ENCODE results near the gene AP2M1. TPM values are rescaled to one million over a fixed set of nuclear protein-coding genes. Genes with fewer than 3 reads are reported as not detected.

Gene AP2M1
- polyA plus RNA-seq, 1 donor (not counting 4 experiments of a cell fraction or from before 2014, with no cell fraction given) = 431 TPM

DNA sequence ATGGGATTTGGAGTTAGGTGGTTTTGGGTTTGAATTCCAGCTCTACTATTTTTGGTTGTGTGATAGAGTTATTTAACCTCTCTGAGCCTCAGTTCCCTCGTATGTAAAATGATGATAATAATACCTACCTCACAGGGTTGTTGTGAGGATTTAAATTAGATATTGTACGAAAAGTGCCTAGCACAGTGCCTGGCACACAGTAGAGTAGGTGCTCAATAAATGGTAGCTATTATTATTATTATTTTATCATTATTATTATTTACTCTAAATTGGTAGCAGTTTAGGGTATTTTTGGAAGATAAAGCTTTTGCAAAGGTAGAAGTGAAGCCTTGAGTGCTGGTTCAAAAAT, 1.3 kb upstream of the AP2M1 start:
- TF ChIP-seq EZH2 (IDR thresholded peaks at IDR 0.05; ENCODE audit: low read length) = no peak
- TF ChIP-seq, protein P1, sequence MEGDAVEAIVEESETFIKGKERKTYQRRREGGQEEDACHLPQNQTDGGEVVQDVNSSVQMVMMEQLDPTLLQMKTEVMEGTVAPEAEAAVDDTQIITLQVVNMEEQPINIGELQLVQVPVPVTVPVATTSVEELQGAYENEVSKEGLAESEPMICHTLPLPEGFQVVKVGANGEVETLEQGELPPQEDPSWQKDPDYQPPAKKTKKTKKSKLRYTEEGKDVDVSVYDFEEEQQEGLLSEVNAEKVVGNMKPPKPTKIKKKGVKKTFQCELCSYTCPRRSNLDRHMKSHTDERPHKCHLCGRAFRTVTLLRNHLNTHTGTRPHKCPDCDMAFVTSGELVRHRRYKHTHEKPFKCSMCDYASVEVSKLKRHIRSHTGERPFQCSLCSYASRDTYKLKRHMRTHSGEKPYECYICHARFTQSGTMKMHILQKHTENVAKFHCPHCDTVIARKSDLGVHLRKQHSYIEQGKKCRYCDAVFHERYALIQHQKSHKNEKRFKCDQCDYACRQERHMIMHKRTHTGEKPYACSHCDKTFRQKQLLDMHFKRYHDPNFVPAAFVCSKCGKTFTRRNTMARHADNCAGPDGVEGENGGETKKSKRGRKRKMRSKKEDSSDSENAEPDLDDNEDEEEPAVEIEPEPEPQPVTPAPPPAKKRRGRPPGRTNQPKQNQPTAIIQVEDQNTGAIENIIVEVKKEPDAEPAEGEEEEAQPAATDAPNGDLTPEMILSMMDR (optimal IDR thresholded peaks at IDR 0.05 in 1 of 3, IDR thresholded peaks at IDR 0.05 in 1 of 3, conservative IDR thresholded peaks at IDR 0.05 in 1 of 3; ENCODE audit: extremely low read depth in 1 of 3, insufficient read depth in 2 of 3, low read length in 3 of 3) = no peak
- dilution Hi-C loops (cut with MboI; ENCODE audit: extremely low pct_ligation_motif_present, low sequenced_read_pairs) = no loop called here
- H3K4me2 ChIP-seq (ENCODE audit: control insufficient read depth, extremely low read depth, insufficient read depth, low read depth, low read length) = no peak overlapping the region
- H3K4me1 ChIP-seq (ENCODE audit: control insufficient read depth, extremely low read depth, insufficient read depth, low read length) = peaks cover 33% of the 10 kb centered on the region
- H3K9me3 ChIP-seq (ENCODE audit: control insufficient read depth, low read depth, low read length) = no peaks in the 10 kb centered on the region
- H3K4me3 ChIP-seq (ENCODE audit: control insufficient read depth in 2 of 3, extremely low read depth in 1 of 3, insufficient read depth in 2 of 3, low read depth in 1 of 3, low read length in 3 of 3) = no peak overlapping the region
- peaks cover 36% of the 10 kb centered on the region for H3K79me2 ChIP-seq (ENCODE audit: control insufficient read depth, insufficient read depth, low read length)
- H3K9me1 ChIP-seq (ENCODE audit: control insufficient read depth, extremely low read depth, insufficient read depth, low read length) = no peaks in the 10 kb centered on the region
- no peak overlapping the region for H2AFZ ChIP-seq (ENCODE audit: control insufficient read depth, low read length)
- FAIRE-seq = no peak
- peaks cover 25 to 34% of the 10 kb centered on the region in 2 experiments for H3K36me3 ChIP-seq (ENCODE audit: control insufficient read depth in 2 of 2, extremely low read depth in 1 of 2, insufficient read depth in 2 of 2, low read length in 2 of 2)
- no peak for DNase-seq (ENCODE audit: low read depth, low spot score)
- H3K27me3 ChIP-seq (ENCODE audit: control insufficient read depth, extremely low read depth, insufficient read depth, low read length) = no peaks in the 10 kb centered on the region
- H3K27ac ChIP-seq (ENCODE audit: control insufficient read depth, insufficient read depth, low read length) = no peak overlapping the region
- H4K20me1 ChIP-seq (ENCODE audit: control insufficient read depth, extremely low read depth, insufficient read depth, low read length) = no peaks in the 10 kb centered on the region
- H3K9ac ChIP-seq (ENCODE audit: control insufficient read depth, extremely low read depth, insufficient read depth, low read length) = no peak overlapping the region

DNA sequence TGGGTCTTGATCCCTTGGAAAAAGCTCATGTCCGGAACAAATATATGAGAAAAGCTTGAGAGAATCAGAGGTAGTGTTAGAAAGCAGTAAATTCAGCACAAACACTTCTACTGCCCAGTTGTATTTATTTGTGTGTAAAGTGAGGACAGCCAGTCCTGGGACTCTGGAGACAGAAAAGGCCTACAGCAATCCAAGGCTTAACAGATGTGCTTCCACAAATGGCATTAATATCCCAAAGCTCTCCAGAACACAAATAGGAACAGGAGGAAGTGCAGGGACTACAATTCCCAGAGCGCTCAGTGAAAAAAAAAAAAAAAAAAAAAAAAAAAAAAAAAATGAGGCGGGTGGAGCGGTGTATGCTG, 390 bp upstream of the AP2M1 start:
- Histone ChIP-seq H2AFZ (ENCODE audit: control insufficient read depth, low read length) (no peak overlapping the region), H3K4me2 (ENCODE audit: control insufficient read depth, extremely low read depth, insufficient read depth, low read depth, low read length) (peak overlapping the region; percentile 0), H3K4me1 (ENCODE audit: control insufficient read depth, extremely low read depth, insufficient read depth, low read length) (peaks cover 29% of the 10 kb centered on the region), H3K9ac (ENCODE audit: control insufficient read depth, extremely low read depth, insufficient read depth, low read length) (no peak overlapping the region), H4K20me1 (ENCODE audit: control insufficient read depth, extremely low read depth, insufficient read depth, low read length) (no peaks in the 10 kb centered on the region), H3K79me2 (ENCODE audit: control insufficient read depth, insufficient read depth, low read length) (peaks cover 44% of the 10 kb centered on the region), H3K36me3 (ENCODE audit: control insufficient read depth in 2 of 2, extremely low read depth in 1 of 2, insufficient read depth in 2 of 2, low read length in 2 of 2) (peaks cover 31 to 40% of the 10 kb centered on the region in 2 experiments), H3K9me1 (ENCODE audit: control insufficient read depth, extremely low read depth, insufficient read depth, low read length) (no peaks in the 10 kb centered on the region), H3K27ac (ENCODE audit: control insufficient read depth, insufficient read depth, low read length) (no peak overlapping the region), H3K9me3 (ENCODE audit: control insufficient read depth, low read depth, low read length) (no peaks in the 10 kb centered on the region), H3K4me3 (ENCODE audit: control insufficient read depth in 2 of 3, extremely low read depth in 1 of 3, insufficient read depth in 2 of 3, low read depth in 1 of 3, low read length in 3 of 3) (no peak overlapping the region), H3K27me3 (ENCODE audit: control insufficient read depth, extremely low read depth, insufficient read depth, low read length) (no peaks in the 10 kb centered on the region)
- no peak for FAIRE-seq
- no peak for DNase-seq (ENCODE audit: low read depth, low spot score)
- dilution Hi-C loops (cut with MboI; ENCODE audit: extremely low pct_ligation_motif_present, low sequenced_read_pairs) = no loop called here
- TF ChIP-seq EZH2 (IDR thresholded peaks at IDR 0.05; ENCODE audit: low read length) = no peak
- TF ChIP-seq, protein P1 (optimal IDR thresholded peaks at IDR 0.05 in 1 of 3, IDR thresholded peaks at IDR 0.05 in 1 of 3, conservative IDR thresholded peaks at IDR 0.05 in 1 of 3; ENCODE audit: extremely low read depth in 1 of 3, insufficient read depth in 2 of 3, low read length in 3 of 3) = no peak
